ENCODE results near the gene NUDT14.

NUDT14 gene

DNA sequence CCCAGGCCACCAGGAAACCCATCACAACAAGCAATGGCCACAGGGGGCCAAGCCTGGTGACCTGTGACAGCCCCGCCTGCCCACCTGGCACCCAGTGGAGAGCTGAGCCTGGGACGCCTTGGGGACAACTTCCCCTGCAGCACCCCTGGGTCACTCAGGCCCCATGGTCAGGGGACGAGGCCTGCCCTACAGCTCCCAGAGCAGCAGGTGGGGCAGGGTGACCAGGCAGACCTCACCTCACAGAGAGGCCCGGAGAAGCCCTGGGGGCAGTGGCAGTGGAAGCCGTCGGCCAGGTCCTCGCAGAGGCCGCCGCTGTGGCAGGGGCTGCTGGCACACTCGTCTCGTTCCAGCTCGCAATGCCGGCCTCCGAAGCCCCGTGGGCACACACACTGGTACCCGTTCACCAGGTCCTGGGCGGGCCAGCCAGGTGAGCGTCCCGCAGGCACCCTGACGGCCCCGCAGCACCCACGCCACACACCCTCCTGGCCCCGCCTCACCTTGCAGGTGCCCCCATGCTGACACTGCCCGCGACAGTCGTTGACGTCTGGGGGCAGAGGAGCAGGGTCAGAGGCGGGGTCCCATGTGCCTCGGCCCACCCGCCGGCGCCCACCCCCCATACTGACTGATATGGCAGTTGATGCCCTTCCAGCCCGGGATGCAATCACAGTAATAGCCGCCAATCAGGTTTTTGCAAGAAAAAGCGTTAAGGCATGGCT is 30.6 kb downstream of the NUDT14 start:
- Histone ChIP-seq H4K20me1 (ENCODE audit: insufficient read depth, low read length) (no peaks in the 10 kb centered on the region; the same call in 1 of the 2 replicates), H3K9ac (ENCODE audit: low read depth, low read length) (no peak overlapping the region), H3K4me1 (ENCODE audit: insufficient read depth, low read length) (no peaks in the 10 kb centered on the region), H3K36me3 (ENCODE audit: insufficient read depth, low read length) (no peaks in the 10 kb centered on the region), H3K27me3 (ENCODE audit: insufficient read depth, low read length, poor library complexity) (no peaks in the 10 kb centered on the region), H3K4me3 (ENCODE audit: low read depth in 1 of 2, low read length in 2 of 2) (no peak overlapping the region), H3K79me2 (ENCODE audit: insufficient read depth, low read length) (no peaks in the 10 kb centered on the region), H2AFZ (ENCODE audit: low read depth, low read length) (no peak overlapping the region), H3K4me2 (ENCODE audit: insufficient read depth, low read length) (no peak overlapping the region), H3K27ac (ENCODE audit: low read length) (no peak overlapping the region), H3K9me3 (ENCODE audit: insufficient read depth, low read length, severe bottlenecking) (no peaks in the 10 kb centered on the region)
- no peak for ATAC-seq (ENCODE audit: insufficient read depth, low read depth)
- no peak for DNase-seq
- TF ChIP-seq, protein P1, sequence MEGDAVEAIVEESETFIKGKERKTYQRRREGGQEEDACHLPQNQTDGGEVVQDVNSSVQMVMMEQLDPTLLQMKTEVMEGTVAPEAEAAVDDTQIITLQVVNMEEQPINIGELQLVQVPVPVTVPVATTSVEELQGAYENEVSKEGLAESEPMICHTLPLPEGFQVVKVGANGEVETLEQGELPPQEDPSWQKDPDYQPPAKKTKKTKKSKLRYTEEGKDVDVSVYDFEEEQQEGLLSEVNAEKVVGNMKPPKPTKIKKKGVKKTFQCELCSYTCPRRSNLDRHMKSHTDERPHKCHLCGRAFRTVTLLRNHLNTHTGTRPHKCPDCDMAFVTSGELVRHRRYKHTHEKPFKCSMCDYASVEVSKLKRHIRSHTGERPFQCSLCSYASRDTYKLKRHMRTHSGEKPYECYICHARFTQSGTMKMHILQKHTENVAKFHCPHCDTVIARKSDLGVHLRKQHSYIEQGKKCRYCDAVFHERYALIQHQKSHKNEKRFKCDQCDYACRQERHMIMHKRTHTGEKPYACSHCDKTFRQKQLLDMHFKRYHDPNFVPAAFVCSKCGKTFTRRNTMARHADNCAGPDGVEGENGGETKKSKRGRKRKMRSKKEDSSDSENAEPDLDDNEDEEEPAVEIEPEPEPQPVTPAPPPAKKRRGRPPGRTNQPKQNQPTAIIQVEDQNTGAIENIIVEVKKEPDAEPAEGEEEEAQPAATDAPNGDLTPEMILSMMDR (IDR thresholded peaks at IDR 0.05; ENCODE audit: borderline replicate concordance, extremely low read depth, low read length, poor library complexity, severe bottlenecking), result no peak

DNA sequence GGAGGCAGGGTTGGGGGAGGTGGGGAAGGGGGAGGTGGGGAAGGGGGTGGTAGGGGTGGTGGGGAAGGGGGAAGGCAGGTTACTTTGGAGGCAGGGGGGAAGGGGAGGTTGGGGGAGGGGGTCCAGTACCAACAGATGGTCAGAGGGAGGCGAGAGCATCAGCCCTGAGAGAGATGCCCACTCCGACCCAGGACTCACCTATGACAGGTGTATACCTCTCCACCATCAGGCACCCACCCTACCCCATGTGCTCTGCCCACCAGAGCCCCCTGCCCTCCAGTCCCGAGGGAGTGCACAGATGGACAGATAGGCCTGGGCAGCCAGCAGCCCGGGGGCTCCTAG is 31.1 kb downstream of the NUDT14 start:
- no peak overlapping the region for H3K4me2 ChIP-seq (ENCODE audit: insufficient read depth, low read length)
- TF ChIP-seq, protein P1 (IDR thresholded peaks at IDR 0.05; ENCODE audit: borderline replicate concordance, extremely low read depth, low read length, poor library complexity, severe bottlenecking), result no peak
- no peak overlapping the region for H3K27ac ChIP-seq (ENCODE audit: low read length)
- no peak overlapping the region for H2AFZ ChIP-seq (ENCODE audit: low read depth, low read length)
- H3K4me3 ChIP-seq (ENCODE audit: low read depth in 1 of 2, low read length in 2 of 2), result no peak overlapping the region
- H3K79me2 ChIP-seq (ENCODE audit: insufficient read depth, low read length), result no peaks in the 10 kb centered on the region
- H3K4me1 ChIP-seq (ENCODE audit: insufficient read depth, low read length), result no peaks in the 10 kb centered on the region
- no peaks in the 10 kb centered on the region for H3K9me3 ChIP-seq (ENCODE audit: insufficient read depth, low read length, severe bottlenecking)
- ATAC-seq (ENCODE audit: insufficient read depth, low read depth) (no peak), DNase-seq (no peak)
- H3K36me3 ChIP-seq (ENCODE audit: insufficient read depth, low read length), result no peaks in the 10 kb centered on the region
- no peaks in the 10 kb centered on the region for H3K27me3 ChIP-seq (ENCODE audit: insufficient read depth, low read length, poor library complexity)
- H3K9ac ChIP-seq (ENCODE audit: low read depth, low read length), result no peak overlapping the region
- no peaks in the 10 kb centered on the region; the same call in 1 of the 2 replicates for H4K20me1 ChIP-seq (ENCODE audit: insufficient read depth, low read length)

GRCh38 chr14:105149146-105149781 is 31.8 kb downstream of the NUDT14 start:
- Histone ChIP-seq H3K9ac (ENCODE audit: low read depth, low read length) (no peak overlapping the region), H3K79me2 (ENCODE audit: insufficient read depth, low read length) (no peaks in the 10 kb centered on the region), H3K9me3 (ENCODE audit: insufficient read depth, low read length, severe bottlenecking) (no peaks in the 10 kb centered on the region), H3K4me3 (ENCODE audit: low read depth in 1 of 2, low read length in 2 of 2) (no peak overlapping the region), H3K27ac (ENCODE audit: low read length) (no peak overlapping the region), H3K36me3 (ENCODE audit: insufficient read depth, low read length) (no peaks in the 10 kb centered on the region), H4K20me1 (ENCODE audit: insufficient read depth, low read length) (no peaks in the 10 kb centered on the region; the same call in 1 of the 2 replicates), H2AFZ (ENCODE audit: low read depth, low read length) (no peak overlapping the region), H3K4me2 (ENCODE audit: insufficient read depth, low read length) (no peak overlapping the region), H3K4me1 (ENCODE audit: insufficient read depth, low read length) (no peaks in the 10 kb centered on the region), H3K27me3 (ENCODE audit: insufficient read depth, low read length, poor library complexity) (no peaks in the 10 kb centered on the region)
- TF ChIP-seq, protein P1 (IDR thresholded peaks at IDR 0.05; ENCODE audit: borderline replicate concordance, extremely low read depth, low read length, poor library complexity, severe bottlenecking), result no peak
- no peak for TF ChIP-seq EZH2 (IDR thresholded peaks at IDR 0.05; ENCODE audit: borderline replicate concordance, low read depth, low read length, severe bottlenecking)
- DNase-seq (no peak), ATAC-seq (ENCODE audit: insufficient read depth, low read depth) (no peak)
